ENCODE data around the gene SLC34A3.
A peak's percentile ranks its signal among the peaks of the same experiment; 100 is the strongest.

SLC34A3 gene

GRCh38 chr9:137276473-137277328, 46.0 kb downstream of the SLC34A3 start:
- H3K27me3 Mint-ChIP-seq (ENCODE audit: low read depth) = no peaks in the 10 kb centered on the region
- H3K4me3 Mint-ChIP-seq = peak overlapping the region; percentile 80 to 86 (median 85)
- H3K4me1 Mint-ChIP-seq = peaks cover 21% of the 10 kb centered on the region
- peaks cover 4% of the 10 kb centered on the region for H3K36me3 Mint-ChIP-seq (ENCODE audit: low read depth)
- peak overlapping the region; percentile 91 to 99 (median 93) for H3K27ac Mint-ChIP-seq
- H3K9me3 Mint-ChIP-seq = no peaks in the 10 kb centered on the region
- TF ChIP-seq CTCF (IDR thresholded peaks at IDR 0.05; ENCODE audit: unreplicated experiment in 3 of 3) = no peak

GRCh38 chr9:137277329-137278041, 46.8 kb downstream of the SLC34A3 start, which contains the start of gene TOR4A:
Gene TOR4A (plus strand): TSS chr9:137277726. CDS start chr9:137278690, 964 bp downstream.
- H3K4me1 Mint-ChIP-seq = peaks cover 23% of the 10 kb centered on the region
- no peak for TF ChIP-seq CTCF (IDR thresholded peaks at IDR 0.05; ENCODE audit: unreplicated experiment in 3 of 3)
- H3K27me3 Mint-ChIP-seq (ENCODE audit: low read depth) = peaks cover 6% of the 10 kb centered on the region
- H3K27ac Mint-ChIP-seq = peak within 1 kb of the TSS; percentile 91 to 99 (median 93)
- H3K4me3 Mint-ChIP-seq = peak within 1 kb of the TSS; percentile 80 to 86 (median 85)
- H3K9me3 Mint-ChIP-seq = no peaks in the 10 kb centered on the region
- peaks cover 5% of the 10 kb centered on the region for H3K36me3 Mint-ChIP-seq (ENCODE audit: low read depth)

DNA sequence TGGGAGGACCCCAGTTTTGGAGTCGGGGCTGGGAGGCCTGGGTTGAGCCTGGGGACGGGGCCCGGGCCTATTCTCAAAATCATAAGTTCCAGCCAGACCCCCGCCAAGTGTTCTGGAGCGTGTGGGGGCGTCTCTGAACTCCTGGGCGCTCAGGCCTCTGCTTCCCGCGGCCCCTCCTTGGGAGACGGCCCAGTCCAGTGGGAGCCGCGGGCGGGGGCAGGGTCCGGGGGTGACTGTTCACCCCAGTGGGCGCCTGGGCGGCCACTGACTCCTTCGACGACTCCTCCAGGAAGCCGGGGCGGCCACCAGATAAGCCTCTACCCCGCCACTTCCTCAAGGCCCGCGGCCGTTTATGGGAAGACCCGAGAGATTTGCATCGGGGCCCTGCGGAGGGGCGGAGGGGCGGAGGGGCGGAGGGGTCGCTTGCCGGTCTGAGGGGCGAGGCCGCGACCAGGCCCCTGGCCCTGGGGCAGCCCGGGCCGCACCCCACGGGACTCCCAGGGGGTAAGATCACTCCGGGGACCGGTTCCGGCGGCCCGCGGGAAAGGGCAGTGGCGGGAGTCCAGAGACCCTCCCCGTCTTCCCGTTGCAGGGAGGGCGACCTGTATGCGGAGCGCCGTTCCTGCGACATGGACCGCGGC, 47.5 kb downstream of the SLC34A3 start:
- Mint-ChIP-seq H3K27me3 (ENCODE audit: low read depth) (peaks cover 13% of the 10 kb centered on the region), H3K4me1 (peaks cover 27% of the 10 kb centered on the region), H3K4me3 (peak overlapping the region; percentile 61 to 81 (median 77)), H3K36me3 (ENCODE audit: low read depth) (peaks cover 8% of the 10 kb centered on the region), H3K27ac (peak overlapping the region in 2 of 3 experiments; percentile 27 to 99), H3K9me3 (no peaks in the 10 kb centered on the region)
- no peak for TF ChIP-seq CTCF (IDR thresholded peaks at IDR 0.05; ENCODE audit: unreplicated experiment in 3 of 3)

GRCh38 chr9:137278721-137279711, 48.3 kb downstream of the SLC34A3 start:
- peaks cover 27% of the 10 kb centered on the region for H3K4me1 Mint-ChIP-seq
- TF ChIP-seq CTCF (IDR thresholded peaks at IDR 0.05; ENCODE audit: unreplicated experiment in 3 of 3) = no peak
- peaks cover 13% of the 10 kb centered on the region for H3K27me3 Mint-ChIP-seq (ENCODE audit: low read depth)
- H3K4me3 Mint-ChIP-seq = no peak overlapping the region
- no peaks in the 10 kb centered on the region for H3K9me3 Mint-ChIP-seq
- no peak overlapping the region for H3K27ac Mint-ChIP-seq
- peaks cover 4% of the 10 kb centered on the region for H3K36me3 Mint-ChIP-seq (ENCODE audit: low read depth)
